DND-41 (cell line): Measurements from ENCODE around the gene PGRMC2.
A peak's percentile ranks its signal among the peaks of the same experiment; 100 is the strongest.

Experiments used
- ATAC-seq: fragments of 200-7000 bp; cut with Tn5 transposase; 3 replicates; pipeline ENCODE4 v1.9.1; 2021; ENCODE audit warnings: low read depth; ENCODE audit not compliant: insufficient read depth
- DNase-seq: peaks from one replicate; pipeline ENCODE4 v3.0.0-alpha.2; 2020
- H2AFZ ChIP-seq: 2 replicates; pipeline ENCODE4 v1.6.0; 2012; ENCODE audit warnings: low read depth, low read length
- H3K27ac ChIP-seq: 2 replicates; pipeline ENCODE4 v1.5.1; 2012; ENCODE audit warnings: low read length, inconsistent platforms
- H3K27me3 ChIP-seq: fragments of 200-600 bp; sonication (generic); 2 replicates; pipeline ENCODE4 v1.6.0; 2012; ENCODE audit warnings: low read length, mild to moderate bottlenecking, inconsistent platforms; ENCODE audit not compliant: insufficient read depth, poor library complexity
- H3K36me3 ChIP-seq: 2 replicates; pipeline ENCODE4 v1.5.1; 2012; ENCODE audit warnings: low read length, inconsistent platforms; ENCODE audit not compliant: insufficient read depth
- H3K4me1 ChIP-seq: 2 replicates; pipeline ENCODE4 v1.5.1; 2012; ENCODE audit warnings: mild to moderate bottlenecking, low read length; ENCODE audit not compliant: insufficient read depth
- H3K4me2 ChIP-seq: 2 replicates; pipeline ENCODE4 v1.6.0; 2012; ENCODE audit warnings: mild to moderate bottlenecking, moderate library complexity, low read length, inconsistent platforms; ENCODE audit not compliant: insufficient read depth
- H3K4me3 ChIP-seq, 2 experiments: fragments of 200-600 bp in 1 of 2; shearing (Covaris generic) in 1 of 2; 2 replicates each; pipeline ENCODE4 v1.5.1; 2012 to 2016; ENCODE audit warnings: inconsistent platforms in 2 of 2, low read length in 2 of 2, mild to moderate bottlenecking in 2 of 2, low read depth in 1 of 2, moderate library complexity in 1 of 2
- H3K79me2 ChIP-seq: 2 replicates; pipeline ENCODE4 v1.6.0; 2012; ENCODE audit warnings: low read length, inconsistent platforms; ENCODE audit not compliant: insufficient read depth
- H3K9ac ChIP-seq: 2 replicates; pipeline ENCODE4 v1.6.0; 2012; ENCODE audit warnings: low read depth, mild to moderate bottlenecking, inconsistent platforms, low read length, moderate library complexity
- H3K9me3 ChIP-seq: 2 replicates; pipeline ENCODE4 v1.5.1; 2012; ENCODE audit warnings: low read length, moderate library complexity, mild to moderate bottlenecking, inconsistent platforms; ENCODE audit not compliant: insufficient read depth, severe bottlenecking
- H4K20me1 ChIP-seq: 2 replicates; pipeline ENCODE4 v1.6.0; 2012; ENCODE audit warnings: low read length; ENCODE audit not compliant: insufficient read depth
- EZH2 ChIP-seq: IDR thresholded peaks from 3 replicates; pipeline ENCODE4 v1.6.1; 2012; ENCODE audit warnings: borderline replicate concordance, low read depth, mild to moderate bottlenecking, moderate library complexity, low read length, inconsistent platforms; ENCODE audit not compliant: severe bottlenecking
- TF ChIP-seq, protein P1 (sequence below): IDR thresholded peaks from 2 replicates; pipeline ENCODE4 v1.5.1; 2012; ENCODE audit warnings: borderline replicate concordance, low read length, moderate library complexity, mild to moderate bottlenecking; ENCODE audit not compliant: poor library complexity, severe bottlenecking; ENCODE audit errors: extremely low read depth

Gene PGRMC2

DNA sequence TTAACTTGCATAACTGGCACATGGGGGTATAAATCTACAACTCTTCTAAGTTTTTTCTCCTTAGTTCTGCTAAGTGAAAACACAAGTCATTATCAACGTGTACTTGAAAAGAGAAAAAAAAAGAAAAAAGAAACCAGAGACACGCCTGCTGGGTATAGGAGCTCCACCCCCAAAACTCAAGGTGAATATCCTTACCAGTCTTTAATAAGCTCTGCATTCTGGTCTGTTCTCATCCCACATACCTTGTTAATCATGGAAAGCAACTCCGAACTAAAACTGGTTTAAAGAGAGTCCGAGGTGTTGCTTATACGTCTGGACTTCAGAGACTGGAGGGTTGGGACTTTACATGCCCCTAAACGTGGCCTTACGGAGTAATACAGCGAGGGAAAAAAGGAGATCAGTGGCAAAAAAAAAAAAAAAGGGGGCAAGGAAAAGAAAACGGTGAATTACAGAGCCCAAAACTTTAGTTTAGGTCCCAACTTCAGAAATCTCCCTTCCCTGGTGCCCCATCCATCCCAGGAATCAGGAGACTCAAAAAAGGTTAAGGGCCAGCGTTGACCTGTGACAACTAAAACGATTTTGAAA lies 1.0 kb downstream of the PGRMC2 start:
- ATAC-seq, result no peak
- peak overlapping the region; percentile 77 for H2AFZ ChIP-seq

DNA sequence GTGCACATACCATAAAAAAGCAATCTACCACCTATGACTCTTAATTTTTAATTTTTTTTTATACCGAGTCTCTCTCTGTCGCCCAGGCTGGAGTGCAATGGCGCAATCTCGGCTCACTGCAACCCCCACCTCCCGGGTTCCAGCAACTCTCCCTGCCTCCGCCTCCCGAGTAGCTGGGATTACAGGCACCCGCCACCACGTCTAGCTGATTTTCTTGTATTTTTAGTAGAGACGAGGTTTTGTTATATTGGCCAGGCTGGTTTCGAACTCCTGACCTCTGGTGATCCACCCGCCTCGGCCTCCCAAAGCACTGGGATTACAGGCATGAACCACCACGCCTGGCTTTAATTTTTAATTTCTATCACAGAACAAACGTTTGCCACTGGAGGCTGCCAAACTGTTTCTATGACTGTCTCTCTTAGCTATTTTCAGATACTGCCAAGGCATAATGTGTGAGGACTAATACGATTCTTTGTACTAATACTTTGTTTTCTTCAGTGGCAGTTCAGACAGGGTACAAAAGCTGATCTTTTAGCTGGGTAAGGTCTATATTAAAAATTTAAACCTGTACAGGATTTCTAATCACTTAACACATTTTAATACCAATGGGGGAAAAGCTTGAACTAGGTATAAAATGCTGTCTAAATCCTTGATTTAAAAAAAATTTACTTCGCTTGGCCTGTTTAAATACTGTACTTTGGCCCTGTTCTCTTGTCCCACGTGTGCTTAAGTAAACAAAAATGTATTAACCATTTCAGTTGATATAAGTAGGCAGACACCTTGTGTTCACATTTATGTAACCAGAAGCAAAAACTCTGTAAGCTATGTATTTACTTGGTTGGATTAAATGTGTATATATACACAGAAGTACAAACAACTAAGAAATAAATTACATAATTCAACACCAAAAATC lies 2.3 kb downstream of the PGRMC2 start:
- H3K27ac ChIP-seq, result no peak overlapping the region
- H3K4me3 ChIP-seq, result peak overlapping the region in 1 of 2 experiments; percentile 95; a peak in 3 of 4 replicates
- no peaks in the 10 kb centered on the region for H3K9me3 ChIP-seq
- H3K79me2 ChIP-seq, result peaks cover 80% of the 10 kb centered on the region
- H3K9ac ChIP-seq, result peak overlapping the region; percentile 90
- peaks cover 15% of the 10 kb centered on the region for H4K20me1 ChIP-seq
- no peak for TF ChIP-seq EZH2
- TF ChIP-seq, protein P1, sequence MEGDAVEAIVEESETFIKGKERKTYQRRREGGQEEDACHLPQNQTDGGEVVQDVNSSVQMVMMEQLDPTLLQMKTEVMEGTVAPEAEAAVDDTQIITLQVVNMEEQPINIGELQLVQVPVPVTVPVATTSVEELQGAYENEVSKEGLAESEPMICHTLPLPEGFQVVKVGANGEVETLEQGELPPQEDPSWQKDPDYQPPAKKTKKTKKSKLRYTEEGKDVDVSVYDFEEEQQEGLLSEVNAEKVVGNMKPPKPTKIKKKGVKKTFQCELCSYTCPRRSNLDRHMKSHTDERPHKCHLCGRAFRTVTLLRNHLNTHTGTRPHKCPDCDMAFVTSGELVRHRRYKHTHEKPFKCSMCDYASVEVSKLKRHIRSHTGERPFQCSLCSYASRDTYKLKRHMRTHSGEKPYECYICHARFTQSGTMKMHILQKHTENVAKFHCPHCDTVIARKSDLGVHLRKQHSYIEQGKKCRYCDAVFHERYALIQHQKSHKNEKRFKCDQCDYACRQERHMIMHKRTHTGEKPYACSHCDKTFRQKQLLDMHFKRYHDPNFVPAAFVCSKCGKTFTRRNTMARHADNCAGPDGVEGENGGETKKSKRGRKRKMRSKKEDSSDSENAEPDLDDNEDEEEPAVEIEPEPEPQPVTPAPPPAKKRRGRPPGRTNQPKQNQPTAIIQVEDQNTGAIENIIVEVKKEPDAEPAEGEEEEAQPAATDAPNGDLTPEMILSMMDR, result no peak
- no peaks in the 10 kb centered on the region for H3K27me3 ChIP-seq
- no peak for DNase-seq
- ATAC-seq, result no peak
- H3K4me2 ChIP-seq, result peak overlapping the region; percentile 64
- H3K4me1 ChIP-seq, result peaks cover 41% of the 10 kb centered on the region
- H2AFZ ChIP-seq, result no peak overlapping the region
- peaks cover 21% of the 10 kb centered on the region for H3K36me3 ChIP-seq

More for the DNA sequence above, 1.0 kb downstream of the PGRMC2 start:
- H4K20me1 ChIP-seq, result peaks cover 15% of the 10 kb centered on the region
- H3K79me2 ChIP-seq, result peaks cover 68% of the 10 kb centered on the region
- H3K4me3 ChIP-seq, result peak overlapping the region; percentile 90 to 95
- peak; percentile 43 for DNase-seq
- peak overlapping the region; percentile 84 for H3K27ac ChIP-seq
- peak overlapping the region; percentile 64 for H3K4me2 ChIP-seq
- peak overlapping the region; percentile 90 for H3K9ac ChIP-seq
- no peaks in the 10 kb centered on the region for H3K9me3 ChIP-seq
- H3K36me3 ChIP-seq, result peaks cover 21% of the 10 kb centered on the region
- no peak for TF ChIP-seq EZH2
- TF ChIP-seq, protein P1, result no peak
- H3K27me3 ChIP-seq, result no peaks in the 10 kb centered on the region
- peaks cover 41% of the 10 kb centered on the region for H3K4me1 ChIP-seq

DNA sequence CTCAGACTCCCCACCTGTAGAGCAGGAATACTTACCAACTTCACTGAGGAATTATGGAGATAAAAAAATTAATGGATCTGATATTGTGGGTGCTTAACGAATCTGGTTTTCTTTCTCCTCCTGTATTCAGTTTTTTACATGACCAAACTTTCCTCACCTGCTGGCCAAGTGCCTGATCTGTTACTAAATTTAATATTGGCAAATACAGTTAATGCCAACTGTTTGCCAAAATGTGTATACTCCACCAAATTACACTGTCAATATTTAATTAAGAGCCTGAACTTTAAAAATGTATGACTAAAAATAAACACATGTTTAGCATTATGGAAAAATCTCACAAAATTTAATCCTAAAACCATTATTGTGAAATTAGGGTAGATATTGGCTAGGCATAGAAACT lies 3.3 kb downstream of the PGRMC2 start:
- Histone ChIP-seq H3K9ac (no peak overlapping the region), H3K79me2 (peaks cover 91% of the 10 kb centered on the region), H4K20me1 (peaks cover 15% of the 10 kb centered on the region), H3K4me3 (no peak overlapping the region), H3K4me1 (peaks cover 37% of the 10 kb centered on the region), H2AFZ (no peak overlapping the region), H3K27ac (no peak overlapping the region), H3K27me3 (no peaks in the 10 kb centered on the region), H3K4me2 (peak overlapping the region; percentile 64; the same call in 1 of the 2 replicates), H3K36me3 (peaks cover 28% of the 10 kb centered on the region), H3K9me3 (no peaks in the 10 kb centered on the region)
- ATAC-seq (no peak), DNase-seq (no peak)
- TF ChIP-seq, protein P1, result no peak
- TF ChIP-seq EZH2, result no peak
